NOMO-1 treated with DMSO at 0.1 percent for 48 hours (cell line): Measurements from ENCODE around the gene SMIM12.
"Not testable (repeated sequence)": the region's sequence is repeated elsewhere in the genome, so short reads cannot be mapped to it uniquely, and the experiment has no call there.

Source experiments
- DNase-seq: peaks from one replicate; lab custom pipeline; 2025; ENCODE audit not compliant: unreplicated experiment; lab: John Stamatoyannopoulos, UW

The SMIM12 gene

GRCh38 chr1:34844252-34844634 lies 15.3 kb downstream of the SMIM12 start:
- DNase-seq = no peak

DNA sequence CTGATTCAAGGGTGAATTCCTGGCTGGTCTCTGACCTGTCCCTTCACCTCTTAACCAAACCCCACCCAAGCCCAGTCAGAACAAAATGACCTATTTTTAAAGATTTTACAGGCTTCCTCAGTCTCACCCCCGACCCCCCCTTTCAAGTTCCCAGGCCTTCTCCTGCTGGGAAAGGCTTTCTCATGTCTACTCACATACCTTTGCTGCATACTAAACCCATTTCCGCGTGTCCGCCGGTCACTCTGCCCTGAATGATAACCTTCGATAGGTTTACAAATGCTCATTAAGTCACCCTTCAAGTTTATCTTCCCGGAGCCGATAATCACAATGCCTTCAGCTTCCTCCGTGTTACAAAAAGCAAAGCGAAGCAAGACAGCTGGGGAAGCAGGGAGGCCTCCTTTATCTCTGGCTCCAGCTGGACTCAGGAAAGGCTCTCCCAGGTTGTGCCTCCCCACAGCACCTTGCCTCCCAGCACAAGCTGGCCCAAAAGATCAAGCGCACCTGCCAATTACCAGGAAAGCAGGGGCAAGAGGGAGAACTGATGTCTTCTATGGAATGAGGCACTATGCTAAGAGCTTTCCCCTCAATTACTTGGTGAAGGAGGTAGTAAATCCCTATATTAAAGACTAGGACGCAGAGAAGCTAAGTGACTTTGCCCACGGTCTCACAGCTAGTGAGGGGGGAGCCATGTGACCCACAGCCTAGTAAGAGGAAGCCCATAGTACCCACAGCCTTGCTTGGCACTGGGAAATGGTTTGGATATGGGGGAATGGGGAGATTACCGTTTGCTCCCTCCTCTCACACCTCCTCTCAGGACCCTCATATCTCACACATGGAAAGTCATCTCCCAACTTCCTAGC lies 15.9 kb downstream of the SMIM12 start:
- DNase-seq = no peak

- DNase-seq = no peak
These were observed 16.6 kb downstream of the SMIM12 start for GRCh38 chr1:34842952-34843371.

DNA sequence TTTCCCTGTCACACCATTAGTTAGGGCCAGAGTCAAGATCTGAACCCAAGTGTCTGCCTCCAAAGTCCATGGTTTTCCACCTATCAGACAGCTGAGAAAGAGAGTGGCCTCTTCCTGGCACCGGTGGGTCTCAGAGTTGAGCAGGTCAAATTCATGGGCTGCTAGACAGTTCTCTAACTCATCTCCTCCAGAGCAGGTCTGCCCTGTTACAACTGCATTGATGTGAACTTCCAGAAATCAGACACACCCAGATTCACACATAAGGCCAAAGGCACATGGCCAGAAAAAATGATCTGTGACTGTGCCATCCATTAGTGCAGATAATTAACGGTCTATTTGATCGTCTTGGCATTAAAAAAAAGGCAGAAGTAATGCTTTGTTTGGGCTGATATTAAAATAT lies 17.5 kb downstream of the SMIM12 start:
- DNase-seq = no peak

DNA sequence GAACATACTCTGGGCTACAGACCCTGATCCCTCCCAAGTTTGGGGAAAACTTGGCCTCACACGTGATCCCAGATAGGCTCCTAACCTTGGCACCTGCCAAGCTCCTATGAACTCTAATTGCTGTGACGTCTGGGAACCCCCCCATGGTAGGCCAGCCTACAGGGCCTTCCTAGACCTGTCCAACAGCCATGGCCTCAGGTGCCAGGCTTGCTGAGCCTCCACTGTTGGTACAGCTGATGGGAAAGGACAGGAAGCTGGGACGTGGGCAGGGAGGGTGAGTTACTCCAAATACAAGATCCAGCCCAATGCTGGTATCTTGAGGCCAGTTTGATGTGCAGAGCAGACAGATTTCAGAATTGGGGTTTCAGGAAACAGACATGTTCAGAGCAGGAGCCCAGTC lies 19.1 kb downstream of the SMIM12 start:
- DNase-seq = no peak

DNA sequence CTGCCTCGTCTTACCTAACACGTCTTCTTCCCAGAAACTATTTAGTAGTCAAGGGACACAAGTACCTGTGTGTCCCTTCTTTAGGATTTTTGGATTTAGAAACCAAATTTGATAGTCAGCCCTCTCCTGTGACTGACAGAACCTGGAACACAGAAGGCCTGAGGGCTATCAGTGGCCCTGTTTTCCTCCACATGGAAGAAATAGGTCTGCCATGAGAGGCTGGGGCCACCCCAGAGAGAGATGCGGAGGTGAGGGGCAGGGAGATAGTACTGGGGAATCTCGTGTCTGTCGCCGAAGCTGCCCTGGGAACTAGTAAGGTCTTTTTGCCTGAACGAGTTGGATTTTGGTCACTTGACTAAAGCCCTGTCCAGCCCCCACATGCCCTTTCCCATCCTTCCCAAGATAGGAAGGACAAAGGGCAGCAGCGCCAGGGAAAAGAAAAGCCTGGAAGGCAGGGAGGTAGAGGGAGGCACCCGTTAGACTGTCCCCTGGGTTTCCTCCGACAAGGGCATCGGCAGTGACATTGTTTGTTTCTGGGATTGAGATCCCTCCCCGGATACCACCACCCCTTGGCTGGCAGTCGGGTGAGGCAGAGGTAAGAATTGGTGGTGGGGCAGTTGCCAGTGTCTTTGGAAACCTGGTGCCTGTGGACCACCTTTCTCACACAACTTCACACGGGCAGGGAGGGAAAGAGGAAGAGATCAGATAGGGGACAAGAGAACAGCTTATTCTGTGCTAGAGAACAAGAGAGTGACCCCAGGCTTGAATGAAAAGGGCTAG lies 19.8 kb downstream of the SMIM12 start:
- no peak for DNase-seq

DNA sequence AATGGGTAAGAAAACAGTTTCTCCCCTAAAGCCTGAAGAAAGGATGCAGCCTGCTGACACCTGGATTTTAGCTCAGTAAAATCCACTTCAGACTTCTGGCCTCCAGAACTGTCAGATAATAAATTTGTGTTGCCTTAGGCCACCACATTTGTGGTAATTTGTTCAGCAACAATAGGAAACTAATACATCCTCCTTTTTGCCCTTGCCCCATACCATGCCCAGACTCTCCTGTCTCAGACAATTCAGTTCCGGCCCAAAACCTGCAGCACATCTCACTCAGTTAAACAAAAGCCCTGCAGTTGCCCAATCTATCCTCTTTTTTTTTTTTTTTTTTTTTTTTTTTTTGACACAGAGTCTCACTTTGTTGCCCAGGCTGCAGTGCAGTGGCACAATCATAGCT lies 25.8 kb downstream of the SMIM12 start:
- peak; percentile 46 for DNase-seq

DNA sequence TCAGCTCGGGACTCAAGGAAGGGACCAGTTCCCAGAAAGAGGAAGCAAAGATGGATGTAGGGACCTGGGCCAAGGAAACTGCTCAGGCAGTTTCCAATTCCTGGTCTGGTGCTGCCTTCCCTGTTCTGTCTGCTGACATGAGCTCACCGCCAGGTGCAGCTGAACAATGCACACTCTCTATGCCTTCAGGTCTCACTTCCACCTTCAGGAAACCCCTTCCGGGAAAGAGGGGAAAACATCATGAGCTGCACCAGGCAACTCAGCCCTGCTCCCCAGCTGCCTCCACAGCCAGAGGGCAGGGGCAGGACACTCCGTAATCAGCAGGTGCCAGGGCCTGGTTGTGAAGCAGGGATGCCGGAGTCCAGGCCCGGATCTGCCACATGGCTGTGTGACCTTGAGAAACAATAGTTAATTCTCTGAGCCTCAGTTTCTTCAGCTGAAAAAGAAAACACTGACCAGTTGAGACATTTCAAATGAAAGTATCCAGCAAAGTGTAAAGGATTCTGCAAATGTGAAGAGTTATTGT lies 27.8 kb downstream of the SMIM12 start:
- DNase-seq = no peak

DNA sequence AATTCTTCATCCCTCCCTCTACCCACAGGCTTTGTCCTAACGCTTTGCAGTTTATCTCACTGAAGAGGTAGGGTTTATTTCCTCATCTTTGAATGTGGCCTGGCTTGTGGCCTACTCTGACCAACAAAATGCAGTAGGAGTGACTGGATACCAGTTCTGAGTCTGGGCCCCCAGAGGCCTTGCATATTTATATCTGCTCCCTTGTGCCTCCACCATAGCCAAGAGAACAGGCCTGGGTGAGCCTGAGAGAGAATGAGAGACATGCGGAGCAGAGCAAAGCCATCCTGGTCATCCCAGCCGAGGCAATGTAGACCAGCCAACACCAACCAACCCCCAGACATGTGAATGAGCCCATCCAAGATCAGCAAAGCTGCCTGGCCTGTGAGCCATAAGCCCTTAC lies 30.3 kb downstream of the SMIM12 start:
- no peak for DNase-seq

DNA sequence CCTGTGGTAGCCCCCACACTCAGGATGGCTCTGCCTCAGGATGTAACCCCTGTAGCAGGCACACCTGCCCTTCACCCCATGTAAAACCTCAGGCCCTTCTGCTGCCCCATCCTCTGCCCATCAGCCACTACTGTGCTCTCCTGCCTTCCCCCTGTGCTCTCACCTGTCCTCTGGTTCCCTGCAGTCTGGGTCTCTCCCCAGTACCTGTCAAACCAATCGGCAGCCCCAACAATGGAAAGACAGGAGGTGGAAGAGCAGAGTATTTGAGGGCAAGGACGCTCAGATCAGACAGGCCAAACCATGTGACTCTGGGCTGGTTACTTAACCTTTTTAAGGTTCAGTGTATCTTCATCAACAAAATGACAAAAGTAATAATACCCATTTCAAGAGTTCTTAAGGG lies 30.9 kb downstream of the SMIM12 start:
- no peak for DNase-seq

GRCh38 chr1:34827341-34827941 lies 32.1 kb downstream of the SMIM12 start:
- no peak for DNase-seq

GRCh38 chr1:34825455-34826091 lies 34.0 kb downstream of the SMIM12 start:
- no peak for DNase-seq

GRCh38 chr1:34824817-34825454 lies 34.6 kb downstream of the SMIM12 start:
- no peak for DNase-seq

- peak; percentile 35 for DNase-seq
These were observed 37.3 kb downstream of the SMIM12 start for GRCh38 chr1:34822202-34822601.

GRCh38 chr1:34818862-34819261 lies 40.7 kb downstream of the SMIM12 start:
- DNase-seq = not testable (repeated sequence)

DNA sequence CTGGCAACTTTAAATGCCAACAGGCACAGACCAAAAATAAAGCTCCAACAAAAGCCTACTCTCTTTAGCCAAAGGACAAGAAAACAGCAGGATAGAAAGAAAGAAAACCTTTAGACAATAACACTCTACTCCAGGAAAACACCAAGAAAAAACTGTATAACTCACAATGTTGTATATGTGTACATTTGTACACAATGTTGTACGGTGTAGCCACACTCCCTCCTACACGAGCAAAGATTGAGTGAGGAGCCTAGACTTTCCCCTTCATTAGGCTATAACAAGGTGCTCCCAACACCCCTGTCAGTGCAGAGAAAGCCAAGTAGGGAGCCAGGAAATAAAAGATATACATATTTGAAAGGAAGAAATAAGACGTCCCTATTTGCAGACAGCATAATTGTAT lies 42.8 kb downstream of the SMIM12 start:
- DNase-seq = no peak

DNA sequence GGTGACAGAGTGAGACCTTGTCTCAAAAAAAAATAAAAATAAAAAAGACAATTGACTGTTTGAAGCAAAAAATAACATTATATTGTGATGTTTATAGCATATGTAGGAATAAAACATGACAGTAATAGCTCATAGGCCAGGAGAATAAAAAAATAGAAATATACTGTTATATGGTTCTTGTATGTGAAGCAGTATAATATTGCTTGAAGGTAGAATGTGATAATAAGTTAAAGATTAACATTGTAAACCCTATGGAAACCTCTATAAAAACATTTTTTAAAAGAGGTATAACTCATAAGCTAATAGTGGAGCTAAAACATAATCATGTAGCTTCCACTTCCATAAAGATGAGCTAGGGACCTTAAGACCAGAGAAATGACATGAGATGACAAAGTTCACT lies 43.2 kb downstream of the SMIM12 start:
- DNase-seq = no peak

DNA sequence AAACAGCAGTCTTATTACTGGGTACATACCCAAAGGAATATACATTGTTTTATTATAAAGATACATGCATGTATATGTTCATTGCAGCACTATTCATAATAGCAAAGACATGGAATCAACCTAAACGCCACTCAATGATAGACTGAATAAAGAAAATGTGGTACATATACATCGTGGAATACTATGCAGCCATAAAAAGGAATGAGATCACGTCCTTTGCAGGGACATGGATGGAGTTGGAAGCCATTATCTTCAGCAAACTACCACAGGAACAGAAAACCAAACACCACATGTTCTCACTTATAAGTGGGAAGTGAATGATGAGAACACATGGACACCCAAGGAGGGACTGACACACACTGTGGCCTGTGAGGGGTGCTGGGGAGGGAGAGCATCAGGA lies 48.8 kb downstream of the SMIM12 start:
- not testable (repeated sequence) for DNase-seq

DNA sequence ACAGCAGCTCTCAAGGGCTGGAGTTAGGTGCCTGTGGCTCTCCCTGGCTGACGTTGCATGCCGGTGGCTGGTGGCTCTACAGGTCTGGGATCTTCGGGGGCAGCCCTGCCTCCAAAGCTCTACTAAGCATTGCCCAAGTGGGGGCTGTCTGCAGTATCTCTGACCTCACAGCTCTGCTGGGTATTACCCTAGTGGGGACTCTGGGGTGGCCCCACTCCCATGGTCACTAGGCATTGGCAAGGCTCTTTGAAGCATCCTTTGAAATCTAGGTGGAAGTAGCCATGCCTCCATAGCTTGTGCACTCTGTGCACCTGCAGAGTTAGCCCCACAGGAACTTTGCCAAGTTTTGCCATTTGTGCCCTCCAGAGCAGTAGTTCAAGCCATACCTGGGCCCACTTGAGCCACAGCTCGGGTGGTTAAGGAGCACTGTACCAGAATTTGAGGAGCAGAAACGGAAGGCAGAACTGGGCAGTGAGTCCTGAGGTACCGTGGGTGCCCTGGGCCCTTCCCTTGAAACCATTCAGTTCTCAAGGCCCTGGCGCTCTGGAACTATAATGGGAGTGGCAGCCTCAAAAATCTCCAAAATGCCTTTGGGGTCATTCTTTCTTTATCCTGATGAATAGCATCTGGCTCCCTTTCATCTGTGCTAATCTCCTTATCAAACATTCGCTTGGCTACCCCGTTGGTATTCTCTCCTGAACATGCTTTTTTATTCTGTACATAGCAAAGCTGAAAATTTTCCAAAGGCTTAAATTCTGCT lies 51.3 kb downstream of the SMIM12 start:
- no peak for DNase-seq

GRCh38 chr1:34806396-34806795 lies 53.2 kb downstream of the SMIM12 start:
- DNase-seq = no peak
